COR-L47 (cell line): ENCODE results near the gene NFE2L2.
"Not testable (repeated sequence)": the region's sequence is repeated elsewhere in the genome, so short reads cannot be mapped to it uniquely, and the experiment has no call there.

Experiments used
- DNase-seq: peaks from one replicate; lab custom pipeline; 2025; lab: John Stamatoyannopoulos, UW

Gene NFE2L2

GRCh38 chr2:177195194-177195593, 69.3 kb downstream of the NFE2L2 start:
- DNase-seq: no peak

GRCh38 chr2:177193240-177193639, 71.3 kb downstream of the NFE2L2 start:
- no peak for DNase-seq

GRCh38 chr2:177192788-177193187, 71.7 kb downstream of the NFE2L2 start:
- no peak for DNase-seq

- no peak for DNase-seq
These were observed 73.6 kb downstream of the NFE2L2 start for GRCh38 chr2:177190941-177191340.

GRCh38 chr2:177188482-177189469, 75.8 kb downstream of the NFE2L2 start:
- no peak for DNase-seq

- DNase-seq: no peak
These were observed 76.8 kb downstream of the NFE2L2 start for GRCh38 chr2:177187631-177188312.

GRCh38 chr2:177186038-177186437, 78.5 kb downstream of the NFE2L2 start:
- not testable (repeated sequence) for DNase-seq

GRCh38 chr2:177184606-177185005, 79.9 kb downstream of the NFE2L2 start:
- no peak for DNase-seq

- DNase-seq: no peak
These were observed 80.7 kb downstream of the NFE2L2 start for GRCh38 chr2:177183860-177184259.
